Embryonic facial prominence (tissue), 1 donor: ENCODE data around the gene FES.

ENCODE experiments used
- DNase-seq: peaks from one replicate; pipeline ENCODE4 v3.0.0-alpha.2; 2016; ENCODE audit errors: extremely low spot score

The FES gene

GRCh38 chr15:90876046-90876445 is 8.3 kb upstream of the FES start:
- no peak for DNase-seq

GRCh38 chr15:90876512-90877170 is 7.7 kb upstream of the FES start:
- no peak for DNase-seq

GRCh38 chr15:90877315-90877714 is 7.0 kb upstream of the FES start:
- no peak for DNase-seq

GRCh38 chr15:90877996-90878395 is 6.3 kb upstream of the FES start:
- no peak for DNase-seq

GRCh38 chr15:90878660-90879059 is 5.6 kb upstream of the FES start:
- no peak for DNase-seq

- no peak for DNase-seq
Measured at GRCh38 chr15:90879730-90880366, 4.5 kb upstream of the FES start.

GRCh38 chr15:90880381-90881145 is 3.7 kb upstream of the FES start:
- DNase-seq, result no peak

GRCh38 chr15:90881181-90881977 is 2.9 kb upstream of the FES start:
- DNase-seq, result no peak

- no peak for DNase-seq
Measured at GRCh38 chr15:90881978-90882721, 2.2 kb upstream of the FES start.

- DNase-seq, result no peak
Measured at GRCh38 chr15:90882781-90883525, 1.4 kb upstream of the FES start.

- no peak for DNase-seq
Measured at GRCh38 chr15:90883526-90883975, 753 bp upstream of the FES start.

- no peak for DNase-seq
Measured at GRCh38 chr15:90884719-90885431, 571 bp downstream of the FES start.

- DNase-seq, result no peak
Measured at GRCh38 chr15:90885432-90886290, 1.4 kb downstream of the FES start.

GRCh38 chr15:90886291-90886614 is 1.9 kb downstream of the FES start:
- no peak for DNase-seq

- no peak for DNase-seq
Measured at GRCh38 chr15:90887037-90887481, 2.8 kb downstream of the FES start.

GRCh38 chr15:90889313-90889730 is 5.0 kb downstream of the FES start:
- DNase-seq, result no peak

GRCh38 chr15:90889736-90890456 is 5.6 kb downstream of the FES start:
- DNase-seq, result no peak

- no peak for DNase-seq
Measured at GRCh38 chr15:90890839-90891238, 6.5 kb downstream of the FES start.
